Activated CD4-positive, alpha-beta T cell treated with anti-CD3 and anti-CD28 coated beads, Interleukin-10, Interleukin-2, amounts not matched to agents 100 ng/mL and 50 ng/mL, durations not matched to agents 16 hours and 8 hours (primary cell): ENCODE measurements around the gene CACNA1S.

ENCODE experiments used
- DNase-seq: peaks from one replicate; pipeline ENCODE4 v3.0.0-alpha.2; 2020

The CACNA1S gene

GRCh38 chr1:201008666-201009360 is 103.4 kb downstream of the CACNA1S start:
- no peak for DNase-seq

GRCh38 chr1:201007481-201007880 is 104.7 kb downstream of the CACNA1S start:
- DNase-seq: no peak

GRCh38 chr1:201006450-201006849 is 105.8 kb downstream of the CACNA1S start:
- no peak for DNase-seq

GRCh38 chr1:201004732-201005131 is 107.5 kb downstream of the CACNA1S start:
- DNase-seq: no peak

- DNase-seq: no peak
These were observed 108.1 kb downstream of the CACNA1S start for GRCh38 chr1:201004154-201004553.

GRCh38 chr1:201002510-201002909 is 109.7 kb downstream of the CACNA1S start:
- peak; percentile 42 for DNase-seq

- no peak for DNase-seq
These were observed 110.3 kb downstream of the CACNA1S start for GRCh38 chr1:201001962-201002361.

- DNase-seq: no peak
These were observed 111.8 kb downstream of the CACNA1S start for GRCh38 chr1:201000391-201000790.

GRCh38 chr1:200999667-201000066 is 112.6 kb downstream of the CACNA1S start:
- no peak for DNase-seq

- no peak for DNase-seq
These were observed 113.9 kb downstream of the CACNA1S start for GRCh38 chr1:200998323-200998722.

GRCh38 chr1:200992382-200993048 is 119.7 kb downstream of the CACNA1S start:
- no peak for DNase-seq

- DNase-seq: no peak
These were observed 121.1 kb downstream of the CACNA1S start for GRCh38 chr1:200991097-200991614.

GRCh38 chr1:200990114-200990513 is 122.1 kb downstream of the CACNA1S start:
- DNase-seq: no peak
